Kidney glomerular epithelial cell (primary cell): Measurements from ENCODE around the gene TPM2.
"Not testable (repeated sequence)": the region's sequence is repeated elsewhere in the genome, so short reads cannot be mapped to it uniquely, and the experiment has no call there.

ENCODE experiments used
- DNase-seq: peaks from one replicate; lab custom pipeline; 2025; lab: John Stamatoyannopoulos, UW

TPM2 gene

GRCh38 chr9:35656348-35656747, 33.4 kb downstream of the TPM2 start:
- no peak for DNase-seq

- DNase-seq: no peak
Measured at GRCh38 chr9:35653611-35654010, 36.1 kb downstream of the TPM2 start.

- no peak for DNase-seq
Measured at GRCh38 chr9:35652829-35653209, 36.9 kb downstream of the TPM2 start.

- no peak for DNase-seq
Measured at GRCh38 chr9:35651956-35652828, 37.5 kb downstream of the TPM2 start.

GRCh38 chr9:35650341-35651158, 39.2 kb downstream of the TPM2 start, which contains the start of gene SIT1:
Gene SIT1 (minus strand): TSS chr9:35650931. CDS start chr9:35650853, 78 bp downstream.
- no peak for DNase-seq

- DNase-seq: no peak
Measured at GRCh38 chr9:35649431-35650340, 40.0 kb downstream of the TPM2 start.

GRCh38 chr9:35646533-35647265, 43.0 kb downstream of the TPM2 start:
- DNase-seq: peak; percentile 73

- DNase-seq: peak; percentile 73
Measured at GRCh38 chr9:35646153-35646532, 43.6 kb downstream of the TPM2 start.

- not testable (repeated sequence) for DNase-seq
Measured at GRCh38 chr9:35645736-35646135, 44.0 kb downstream of the TPM2 start.

- DNase-seq: no peak
Measured at GRCh38 chr9:35643046-35643445, 46.7 kb downstream of the TPM2 start.

GRCh38 chr9:35641478-35641877, 48.2 kb downstream of the TPM2 start:
- not testable (repeated sequence) for DNase-seq

- not testable (repeated sequence) for DNase-seq
Measured at GRCh38 chr9:35640431-35640830, 49.3 kb downstream of the TPM2 start.

GRCh38 chr9:35639631-35640030, 50.1 kb downstream of the TPM2 start:
- DNase-seq: no peak

- DNase-seq: not testable (repeated sequence)
Measured at GRCh38 chr9:35639225-35639624, 50.5 kb downstream of the TPM2 start.

GRCh38 chr9:35638751-35639150, 51.0 kb downstream of the TPM2 start:
- not testable (repeated sequence) for DNase-seq

- DNase-seq: not testable (repeated sequence)
Measured at GRCh38 chr9:35637427-35637955, 52.2 kb downstream of the TPM2 start.

- DNase-seq: not testable (repeated sequence)
Measured at GRCh38 chr9:35636877-35637246, 52.9 kb downstream of the TPM2 start.

- no peak for DNase-seq
Measured at GRCh38 chr9:35636135-35636876, 53.4 kb downstream of the TPM2 start.

GRCh38 chr9:35635730-35636129, 54.0 kb downstream of the TPM2 start:
- no peak for DNase-seq
